NCI-H146 treated with DMSO at 0.1 percent for 48 hours (cell line): ENCODE measurements around the gene TBC1D23.
"Not testable (repeated sequence)": the region's sequence is repeated elsewhere in the genome, so short reads cannot be mapped to it uniquely, and the experiment has no call there.

ENCODE experiments used
- DNase-seq: peaks from one replicate; lab custom pipeline; 2025; ENCODE audit not compliant: unreplicated experiment; lab: John Stamatoyannopoulos, UW

The TBC1D23 gene

GRCh38 chr3:100260685-100261484 lies at the start of gene TBC1D23:
TSS of gene TBC1D23 (plus strand) at chr3:100260992. CDS start at chr3:100261019, 27 bp downstream.
- DNase-seq, result peak; percentile 95

- DNase-seq, result no peak
These were observed 46.8 kb upstream of the TBC1D23 start for GRCh38 chr3:100213891-100214573.

- no peak for DNase-seq
These were observed 46.2 kb upstream of the TBC1D23 start for GRCh38 chr3:100214574-100214964.

GRCh38 chr3:100216713-100217112 lies 44.1 kb upstream of the TBC1D23 start:
- no peak for DNase-seq

- DNase-seq, result no peak
These were observed 39.6 kb upstream of the TBC1D23 start for GRCh38 chr3:100221159-100221558.

GRCh38 chr3:100225193-100225592 lies 35.6 kb upstream of the TBC1D23 start:
- DNase-seq, result no peak

GRCh38 chr3:100225883-100226282 lies 34.9 kb upstream of the TBC1D23 start:
- DNase-seq, result no peak

GRCh38 chr3:100226712-100227429 lies 33.9 kb upstream of the TBC1D23 start:
- DNase-seq, result no peak

- DNase-seq, result no peak
These were observed 33.3 kb upstream of the TBC1D23 start for GRCh38 chr3:100227511-100227921.

GRCh38 chr3:100228247-100228646 lies 32.5 kb upstream of the TBC1D23 start:
- no peak for DNase-seq

- DNase-seq, result not testable (repeated sequence)
These were observed 31.6 kb upstream of the TBC1D23 start for GRCh38 chr3:100229188-100229587.

- no peak for DNase-seq
These were observed 30.1 kb upstream of the TBC1D23 start for GRCh38 chr3:100230710-100231109.

GRCh38 chr3:100231668-100232067 lies 29.1 kb upstream of the TBC1D23 start:
- DNase-seq, result no peak

- DNase-seq, result no peak
These were observed 26.4 kb upstream of the TBC1D23 start for GRCh38 chr3:100234364-100234763.

GRCh38 chr3:100238599-100238998 lies 22.2 kb upstream of the TBC1D23 start:
- no peak for DNase-seq

- not testable (repeated sequence) for DNase-seq
These were observed 18.3 kb upstream of the TBC1D23 start for GRCh38 chr3:100242471-100242870.

GRCh38 chr3:100244264-100244663 lies 16.5 kb upstream of the TBC1D23 start:
- no peak for DNase-seq

GRCh38 chr3:100245136-100245535 lies 15.7 kb upstream of the TBC1D23 start:
- DNase-seq, result no peak

GRCh38 chr3:100245927-100246326 lies 14.9 kb upstream of the TBC1D23 start:
- DNase-seq, result no peak

- DNase-seq, result no peak
These were observed 13.8 kb upstream of the TBC1D23 start for GRCh38 chr3:100246999-100247398.

- no peak for DNase-seq
These were observed 8.8 kb upstream of the TBC1D23 start for GRCh38 chr3:100252001-100252400.
